Choroid plexus epithelial cell (primary cell): ENCODE data around the gene PDE2A.

Source experiments
- DNase-seq: peaks from one replicate; pipeline ENCODE4 v3.0.0-alpha.2; 2010; ENCODE audit warnings: low read depth
- H3K4me3 ChIP-seq: 2 replicates; pipeline ENCODE4 v1.5.1; 2011; ENCODE audit warnings: low read depth, mild to moderate bottlenecking, control low read depth, low read length, moderate library complexity
- TF ChIP-seq, protein P1 (sequence below): conservative IDR thresholded peaks from 2 replicates; pipeline ENCODE4 v1.5.1; 2011; ENCODE audit warnings: low read depth, mild to moderate bottlenecking, control low read depth, inconsistent platforms, low read length, moderate library complexity

PDE2A gene

DNA sequence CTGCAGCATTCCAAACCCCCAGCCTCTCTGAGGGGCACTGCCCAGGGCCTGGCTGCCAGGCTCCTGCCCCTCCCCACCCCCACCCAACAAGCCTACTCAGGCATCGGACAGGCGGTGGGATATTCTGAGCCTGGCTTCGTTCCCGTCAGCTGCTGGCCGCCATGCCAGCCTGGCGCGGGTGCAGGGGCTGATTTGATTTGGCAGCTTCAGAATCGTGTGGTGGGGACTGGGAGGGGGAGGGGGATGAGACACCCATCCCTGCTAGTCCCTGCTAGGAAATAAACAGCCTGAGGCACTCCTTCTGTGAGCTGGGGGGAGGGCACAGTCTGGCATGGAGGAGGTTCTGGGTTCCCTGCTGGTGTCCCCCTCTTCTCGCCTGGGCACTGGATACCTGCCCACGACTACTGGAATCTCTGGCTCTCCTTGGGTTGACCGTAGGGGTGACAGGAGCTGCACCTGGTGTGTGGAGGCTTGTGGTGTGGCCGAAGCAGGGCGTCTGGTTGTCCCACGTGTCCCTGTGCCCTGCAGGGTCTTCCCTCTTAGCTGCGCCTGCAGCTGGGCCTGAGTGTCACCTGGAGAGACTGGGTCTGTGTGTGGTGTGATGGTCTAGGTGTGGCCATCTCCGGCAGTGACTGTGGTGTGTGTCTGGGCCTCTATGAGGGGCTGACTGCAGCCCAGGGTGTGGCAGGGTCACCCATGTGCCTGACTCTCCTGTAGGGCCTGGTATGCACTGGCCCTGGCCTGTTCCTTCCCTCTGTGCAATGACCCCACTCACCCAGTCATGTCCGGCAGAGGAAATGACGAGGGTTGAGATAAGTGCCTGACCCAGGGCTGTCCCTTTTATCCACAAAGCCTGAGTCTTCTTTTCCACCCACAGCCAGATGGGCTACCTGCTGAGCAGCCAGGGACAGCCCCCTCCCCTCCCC, 42.2 kb downstream of the PDE2A start:
- peak; percentile 65 for DNase-seq
- TF ChIP-seq, protein P1, sequence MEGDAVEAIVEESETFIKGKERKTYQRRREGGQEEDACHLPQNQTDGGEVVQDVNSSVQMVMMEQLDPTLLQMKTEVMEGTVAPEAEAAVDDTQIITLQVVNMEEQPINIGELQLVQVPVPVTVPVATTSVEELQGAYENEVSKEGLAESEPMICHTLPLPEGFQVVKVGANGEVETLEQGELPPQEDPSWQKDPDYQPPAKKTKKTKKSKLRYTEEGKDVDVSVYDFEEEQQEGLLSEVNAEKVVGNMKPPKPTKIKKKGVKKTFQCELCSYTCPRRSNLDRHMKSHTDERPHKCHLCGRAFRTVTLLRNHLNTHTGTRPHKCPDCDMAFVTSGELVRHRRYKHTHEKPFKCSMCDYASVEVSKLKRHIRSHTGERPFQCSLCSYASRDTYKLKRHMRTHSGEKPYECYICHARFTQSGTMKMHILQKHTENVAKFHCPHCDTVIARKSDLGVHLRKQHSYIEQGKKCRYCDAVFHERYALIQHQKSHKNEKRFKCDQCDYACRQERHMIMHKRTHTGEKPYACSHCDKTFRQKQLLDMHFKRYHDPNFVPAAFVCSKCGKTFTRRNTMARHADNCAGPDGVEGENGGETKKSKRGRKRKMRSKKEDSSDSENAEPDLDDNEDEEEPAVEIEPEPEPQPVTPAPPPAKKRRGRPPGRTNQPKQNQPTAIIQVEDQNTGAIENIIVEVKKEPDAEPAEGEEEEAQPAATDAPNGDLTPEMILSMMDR: no peak
- H3K4me3 ChIP-seq: no peak overlapping the region

GRCh38 chr11:72630104-72630852, 43.9 kb downstream of the PDE2A start:
- DNase-seq: peak; percentile 9
- no peak overlapping the region for H3K4me3 ChIP-seq
- TF ChIP-seq, protein P1: no peak

- no peak for DNase-seq
- TF ChIP-seq, protein P1: no peak
- no peak overlapping the region for H3K4me3 ChIP-seq
Measured at GRCh38 chr11:72629266-72629665, 45.0 kb downstream of the PDE2A start.

- TF ChIP-seq, protein P1: no peak
- no peak for DNase-seq
- no peak overlapping the region for H3K4me3 ChIP-seq
Measured at GRCh38 chr11:72627594-72628281, 46.5 kb downstream of the PDE2A start.

- DNase-seq: no peak
- H3K4me3 ChIP-seq: no peak overlapping the region
- TF ChIP-seq, protein P1: no peak
Measured at GRCh38 chr11:72626414-72626936, 47.7 kb downstream of the PDE2A start.

GRCh38 chr11:72625691-72626413, 48.4 kb downstream of the PDE2A start:
- TF ChIP-seq, protein P1: no peak
- H3K4me3 ChIP-seq: no peak overlapping the region
- peak; percentile 75 for DNase-seq
